Heart right ventricle (tissue), 16 donors: ENCODE results near the gene WDR55. TPM values are rescaled to one million over a fixed set of nuclear protein-coding genes. Genes with fewer than 3 reads are reported as not detected.
A peak's percentile ranks its signal among the peaks of the same experiment; 100 is the strongest.
"Not testable (repeated sequence)": the region's sequence is repeated elsewhere in the genome, so short reads cannot be mapped to it uniquely, and the experiment has no call there.

Experiments
- ATAC-seq, 8 donors: fragments of 200-7000 bp; cut with Tn5 transposase; one replicate each; pipeline ENCODE4 v1.9.1; 2020; ENCODE audit warnings: mild to moderate bottlenecking in 8 of 8, moderate library complexity in 8 of 8, moderate number of reproducible peaks in 1 of 8
- DNase-seq, 2 donors: peaks; one replicate each; pipeline ENCODE4 v3.0.0-alpha.2; 2020
- H3K27ac ChIP-seq, 10 donors: fragments of 200-600 bp; sonication (generic) in 2 of 10; one replicate each; pipeline versions ENCODE4 v1.5.0 to v1.8.0; 2020 to 2022; ENCODE audit warnings: mild to moderate bottlenecking in 3 of 10
- H3K27me3 ChIP-seq, 7 donors: fragments of 200-600 bp; one replicate each; pipeline ENCODE4 v1.8.0; 2021 to 2022; ENCODE audit warnings: mild to moderate bottlenecking in 2 of 7
- H3K36me3 ChIP-seq, 9 donors: fragments of 200-600 bp; sonication (generic) in 1 of 9; one replicate each; pipeline versions ENCODE4 v1.5.0 to v1.8.0; 2020 to 2022; ENCODE audit warnings: mild to moderate bottlenecking in 2 of 9
- H3K4me1 ChIP-seq, 9 donors: fragments of 200-600 bp; sonication (generic) in 1 of 9; one replicate each; pipeline versions ENCODE4 v1.5.0 to v1.8.0; 2020 to 2022; ENCODE audit warnings: mild to moderate bottlenecking in 4 of 9
- H3K4me3 ChIP-seq, 10 donors: fragments of 200-600 bp; sonication (generic) in 2 of 10; one replicate each; pipeline versions ENCODE4 v1.5.0 to v1.8.0; 2020 to 2022; ENCODE audit warnings: mild to moderate bottlenecking in 7 of 10, moderate library complexity in 2 of 10
- H3K9me3 ChIP-seq, 11 donors: fragments of 200-600 bp in 10 of 11; sonication (generic) in 2 of 11; one replicate each; pipeline versions ENCODE4 v1.5.0 to v1.8.0; 2013 to 2022; ENCODE audit warnings: mild to moderate bottlenecking in 2 of 11, control low read depth in 1 of 11, moderate library complexity in 1 of 11
- WGBS, 2 donors: extraction: QIAGEN DNeasy Blood & Tissue Kit; methylation state at CpG; one replicate each; pipeline ENCODE4 v1.1.7; 2013; ENCODE audit warnings: inconsistent platforms in 1 of 2; 5-methylcytosine and 5-hydroxymethylcytosine counted together
- intact Hi-C, 10 donors: fragments of 100-400 bp; cut with DNase I; formaldehyde crosslinking; loops; one replicate each; pipeline versions ENCODE4 v1.11.1 to v1.14.2; 2022
- microRNA-seq, 2 donors: library from miRNA; unstranded; fragments of <30 nt; microRNA quantifications; one replicate each; pipeline ENCODE4 v1.2.0, GENCODE V29; 2021
- polyA plus RNA-seq, 2 donors: library from polyadenylated mRNA; stranded (reverse); fragments of 200-250 nt; gene quantifications; one replicate each; pipeline ENCODE4 v1.2.3, GENCODE V29; 2013
- total RNA-seq, 10 donors: library from RNA; stranded (reverse); fragmentation: NEBNext Ultra II Directional in 3 of 10; extraction: Animal tissue kit (Norgen Biotek cat#: 25700) in 3 of 10; gene quantifications; one replicate each; pipeline versions ENCODE4 v1.2.1 to v1.2.4, GENCODE V29; 2021 to 2023
- TF ChIP-seq, protein P1 (sequence below), 9 donors: fragments of 200-600 bp; sonication (generic) in 2 of 9; IDR thresholded peaks; one replicate each; pipeline versions ENCODE4 v1.5.0 to v1.8.0; 2021 to 2022; ENCODE audit warnings: antibody characterized with exemption in 9 of 9, mild to moderate bottlenecking in 5 of 9, moderate library complexity in 1 of 9
- donor health status: Arrhythmogenic right ventricular cardiomyopathy.
- donor health status: ischemic (EF 13 %, LVEDD 7.1; RV severe dilation, severe dysfunction).
- donor health status: healthy with polysubstance abuse.
- donor health status: DM: no; HTN: yes; CAD: no.
- donor health status: DM: no; HTN: no; CAD: no.
- donor health status: ischemic (EF 25% LVEDD 6.9; RV normal size, moderate dysfunction).
- donor health status: ischemic (EF 25% LVEDD 5.7; RV mildly dilated, moderate dysfunction).
- donor health status: healthy.
- donor health status: DM: yes; HTN: yes; CAD: no.
- donor health status: Ischemic cardiomyopathy.
- donor health status: ischemic (EF 35%, LVEDD 5.7; RV mildly dilated, moderate dysfunction).
- donor health status: nonischemic (EF 11% LVEDD 7.7; RV severe dilation, severe dysfunction).
- donor health status: DM: yes; HTN: yes; CAD: no.
- donor health status: PGD.
- donor health status: ischemic (EF 29% LVEDD 5.4; RV normal size, mild dysfunction).
- donor health status: nonischemic (EF 23%, LVEDD 6.1; RV moderate dilation, normal function).

The WDR55 gene
- total and polyA plus RNA-seq, 12 donors, result 10.5 to 15.7 (median 12.2) TPM

GRCh38 chr5:140713562-140714094 lies 48.9 kb downstream of the WDR55 start:
- Histone ChIP-seq H3K27me3 (no peaks in the 10 kb centered on the region), H3K4me3 (no peak overlapping the region), H3K4me1 (peaks cover 0 to 20% (median 4%) of the 10 kb centered on the region in 9 donors), H3K27ac (no peak overlapping the region), H3K9me3 (no peaks in the 10 kb centered on the region), H3K36me3 (no peaks in the 10 kb centered on the region)
- TF ChIP-seq, protein P1, sequence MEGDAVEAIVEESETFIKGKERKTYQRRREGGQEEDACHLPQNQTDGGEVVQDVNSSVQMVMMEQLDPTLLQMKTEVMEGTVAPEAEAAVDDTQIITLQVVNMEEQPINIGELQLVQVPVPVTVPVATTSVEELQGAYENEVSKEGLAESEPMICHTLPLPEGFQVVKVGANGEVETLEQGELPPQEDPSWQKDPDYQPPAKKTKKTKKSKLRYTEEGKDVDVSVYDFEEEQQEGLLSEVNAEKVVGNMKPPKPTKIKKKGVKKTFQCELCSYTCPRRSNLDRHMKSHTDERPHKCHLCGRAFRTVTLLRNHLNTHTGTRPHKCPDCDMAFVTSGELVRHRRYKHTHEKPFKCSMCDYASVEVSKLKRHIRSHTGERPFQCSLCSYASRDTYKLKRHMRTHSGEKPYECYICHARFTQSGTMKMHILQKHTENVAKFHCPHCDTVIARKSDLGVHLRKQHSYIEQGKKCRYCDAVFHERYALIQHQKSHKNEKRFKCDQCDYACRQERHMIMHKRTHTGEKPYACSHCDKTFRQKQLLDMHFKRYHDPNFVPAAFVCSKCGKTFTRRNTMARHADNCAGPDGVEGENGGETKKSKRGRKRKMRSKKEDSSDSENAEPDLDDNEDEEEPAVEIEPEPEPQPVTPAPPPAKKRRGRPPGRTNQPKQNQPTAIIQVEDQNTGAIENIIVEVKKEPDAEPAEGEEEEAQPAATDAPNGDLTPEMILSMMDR (IDR thresholded peaks at IDR 0.05), result no peak
- intact Hi-C loops, result loop anchor here in 3 of 10 donors (5.0 to 10.0 kb wide), 2 partner anchors 341 to 349 kb away; partner anchors contain the start of gene SLC4A9 (in 2 of the 3)
- no peak for DNase-seq
- no peak for ATAC-seq
- 71 to 86% methylated on average over 1 of the region's 1 CpG for WGBS, 2 donors

GRCh38 chr5:140716238-140716637 lies 51.5 kb downstream of the WDR55 start:
- not testable (repeated sequence) for DNase-seq, H3K36me3 ChIP-seq, H3K4me3 ChIP-seq, H3K9me3 ChIP-seq, H3K27ac ChIP-seq, H3K27me3 ChIP-seq, ATAC-seq
- peaks cover 0 to 16% (median 3%) of the 10 kb centered on the region in 9 donors for H3K4me1 ChIP-seq
- 89 to 94% methylated on average over 2 of the region's 2 CpGs for WGBS, 2 donors
- intact Hi-C loops, result loop anchor here in 3 of 10 donors (5.0 to 10.0 kb wide), 2 partner anchors 351 to 354 kb away; partner anchors contain the start of gene SLC4A9 (in 3 of the 3)

- TF ChIP-seq, protein P1 (IDR thresholded peaks at IDR 0.05), result no peak
- intact Hi-C loops, result loop anchor here in 3 of 10 donors (5.0 to 10.0 kb wide), 2 partner anchors 353 to 356 kb away; partner anchors contain the start of gene SLC4A9 (in 3 of the 3)
- H3K9me3 ChIP-seq, result no peaks in the 10 kb centered on the region
- ATAC-seq, result no peak
- H3K4me3 ChIP-seq, result peak overlapping the region in 3 of 10 donors; percentile 8 to 39 (median 12)
- 69 to 76% methylated on average over 7 of the region's 7 CpGs for WGBS, 2 donors
- peaks cover 0 to 7% (median 0%) of the 10 kb centered on the region in 9 donors for H3K4me1 ChIP-seq
- H3K27ac ChIP-seq, result peak overlapping the region in 1 of 10 donors; percentile 45
- no peaks in the 10 kb centered on the region for H3K36me3 ChIP-seq
- DNase-seq, result no peak
- H3K27me3 ChIP-seq, result peaks cover 0 to 16% (median 0%) of the 10 kb centered on the region in 7 donors
These were observed 53.5 kb downstream of the WDR55 start for GRCh38 chr5:140718266-140718592.

DNA sequence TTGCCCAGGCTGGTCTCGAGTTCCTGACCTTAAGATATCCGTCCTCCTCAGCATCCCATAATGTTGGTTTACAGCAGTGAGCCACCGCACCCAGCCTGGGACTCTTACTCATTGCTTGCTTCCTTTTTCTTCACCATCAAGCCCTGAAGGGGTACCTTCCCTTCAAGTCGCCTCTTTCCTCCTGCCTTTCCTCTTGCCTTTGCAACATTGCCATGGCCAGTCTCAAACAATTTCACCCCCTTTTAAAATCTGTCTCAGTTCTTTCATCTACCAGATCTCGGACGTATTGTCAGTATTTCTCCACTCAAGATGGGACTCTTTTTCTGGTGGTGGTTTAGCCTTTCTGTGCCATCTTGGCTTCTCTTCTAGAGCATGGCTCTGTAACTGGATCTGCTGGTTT lies 56.0 kb downstream of the WDR55 start:
- H3K4me3 ChIP-seq, ATAC-seq, H3K36me3 ChIP-seq, DNase-seq, H3K4me1 ChIP-seq, H3K27ac ChIP-seq, H3K9me3 ChIP-seq: not testable (repeated sequence)
- peaks cover 0 to 32% (median 0%) of the 10 kb centered on the region in 7 donors for H3K27me3 ChIP-seq
- intact Hi-C loops, result loop anchor here in 3 of 10 donors (2.0 to 10.0 kb wide), 3 partner anchors 346 to 348 kb away; no protein-coding TSS in a partner anchor
- 58 to 67% methylated on average over 6 of the region's 6 CpGs for whole genome bisulfite sequencing, 2 donors

DNA sequence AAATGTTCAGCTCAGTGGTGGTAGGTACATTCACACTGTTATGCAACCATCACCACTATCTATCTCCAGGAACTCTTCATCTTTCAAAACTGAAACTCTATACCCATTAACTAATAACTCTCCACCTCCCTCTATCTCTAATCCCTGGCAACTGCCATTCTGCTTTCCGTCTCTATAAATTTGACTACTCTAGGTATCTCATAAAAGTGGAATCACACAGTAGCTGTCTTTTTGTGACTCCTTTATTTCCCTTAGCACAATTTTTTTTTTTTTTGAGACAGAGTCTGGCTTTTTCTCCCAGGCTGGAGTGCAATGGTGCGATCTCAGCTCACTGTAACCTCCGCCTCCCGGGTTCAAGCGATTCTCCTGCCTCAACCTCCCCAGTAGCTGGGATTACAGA lies 56.7 kb downstream of the WDR55 start:
- not testable (repeated sequence) for ATAC-seq, H3K27ac ChIP-seq, H3K9me3 ChIP-seq, DNase-seq, H3K4me1 ChIP-seq, H3K4me3 ChIP-seq, H3K36me3 ChIP-seq
- 79 to 80% methylated on average over 5 of the region's 5 CpGs for WGBS, 2 donors
- peaks cover 0 to 34% (median 0%) of the 10 kb centered on the region in 7 donors for H3K27me3 ChIP-seq
- intact Hi-C loops, result loop anchor here in 3 of 10 donors (2.0 to 10.0 kb wide), 3 partner anchors 347 to 349 kb away; no protein-coding TSS in a partner anchor

Small RNAs within 50 kb of the gene (microRNA-seq; reads per million reads assigned to microRNA genes)
- 0.60 to 1.0 reads per million in 2 donors for gene MIR3655

Other genes starting within 250 kb of the WDR55 start
- gene EIF4EBP3, start 117.2 kb upstream of the WDR55 start, total RNA-seq, result 10 to 100 TPM in 9 of 10 donors, 1 to 10 TPM in 1; 9.2 to 36.5 (median 21.5) TPM
- gene EIF4EBP3, start 117.2 kb upstream of the WDR55 start, polyA plus RNA-seq, result 10 to 100 TPM; 14.3 to 46.1 TPM
- gene SRA1, start 107.4 kb upstream of the WDR55 start, total RNA-seq, result 10 to 100 TPM; 22.7 to 42.2 (median 32.5) TPM
- 10 to 100 TPM; 29.8 to 35.8 TPM for gene SRA1, start 107.4 kb upstream of the WDR55 start, polyA plus RNA-seq
- 10 to 100 TPM in 9 of 10 donors, 1 to 10 TPM in 1; 8.0 to 18.7 (median 13.3) TPM for gene APBB3, start 100.3 kb upstream of the WDR55 start, total RNA-seq
- 10 to 100 TPM in 1 of 2 donors, 1 to 10 TPM in 1; 6.9 to 31.3 TPM for gene APBB3, start 100.3 kb upstream of the WDR55 start, polyA plus RNA-seq
- 100 to 1,000 TPM in 1 of 10 donors, 10 to 100 TPM in 9; 69.7 to 105 (median 80.6) TPM for gene SLC35A4, start 100.1 kb upstream of the WDR55 start, total RNA-seq
- 10 to 100 TPM; 33.9 to 58.0 TPM for gene SLC35A4, start 100.1 kb upstream of the WDR55 start, polyA plus RNA-seq
- gene CD14, start 31.7 kb upstream of the WDR55 start, total RNA-seq, result 100 to 1,000 TPM in 1 of 10 donors, 10 to 100 TPM in 9; 10.8 to 137 (median 20.3) TPM
- 10 to 100 TPM; 14.0 to 30.1 TPM for gene CD14, start 31.7 kb upstream of the WDR55 start, polyA plus RNA-seq
- 1 to 10 TPM; 1.6 to 5.2 (median 3.2) TPM for gene TMCO6, start 25.5 kb upstream of the WDR55 start, total RNA-seq
- 1 to 10 TPM; 6.2 to 7.9 TPM for gene TMCO6, start 25.5 kb upstream of the WDR55 start, polyA plus RNA-seq
- 100 to 1,000 TPM in 9 of 10 donors, 10 to 100 TPM in 1; 96.8 to 150 (median 119) TPM for gene NDUFA2, start 17.3 kb upstream of the WDR55 start, total RNA-seq
- 100 to 1,000 TPM; 291 to 569 TPM for gene NDUFA2, start 17.3 kb upstream of the WDR55 start, polyA plus RNA-seq
- gene IK, start 17.1 kb upstream of the WDR55 start, total RNA-seq, result 10 to 100 TPM; 67.5 to 88.5 (median 74.3) TPM
- gene IK, start 17.1 kb upstream of the WDR55 start, polyA plus RNA-seq, result 10 to 100 TPM; 43.0 to 77.7 TPM
- under 1 TPM in 9 of 10 donors, not detected in 1; 0.17 to 0.60 (median 0.30) TPM for gene DND1, start 8.7 kb downstream of the WDR55 start, total RNA-seq
- 1 to 10 TPM in 1 of 2 donors, under 1 TPM in 1; 0.81 to 2.0 TPM for gene DND1, start 8.7 kb downstream of the WDR55 start, polyA plus RNA-seq
- 10 to 100 TPM; 30.3 to 41.8 (median 35.8) TPM for gene HARS1, start 26.5 kb downstream of the WDR55 start, total RNA-seq
- 10 to 100 TPM; 52.7 to 53.2 TPM for gene HARS1, start 26.5 kb downstream of the WDR55 start, polyA plus RNA-seq
- gene HARS2, start 26.6 kb downstream of the WDR55 start, total RNA-seq, result 10 to 100 TPM; 23.3 to 37.3 (median 30.0) TPM
- 10 to 100 TPM; 19.2 to 24.9 TPM for gene HARS2, start 26.6 kb downstream of the WDR55 start, polyA plus RNA-seq
- 10 to 100 TPM; 27.9 to 41.4 (median 33.6) TPM for gene ZMAT2, start 35.5 kb downstream of the WDR55 start, total RNA-seq
- gene ZMAT2, start 35.5 kb downstream of the WDR55 start, polyA plus RNA-seq, result 10 to 100 TPM; 48.7 to 73.4 TPM
- gene PCDHA1, start 121.2 kb downstream of the WDR55 start, total RNA-seq, result under 1 TPM in 1 of 10 donors, not detected in 9; 0.09 TPM
- gene PCDHA1, start 121.2 kb downstream of the WDR55 start, polyA plus RNA-seq, result under 1 TPM in 1 of 2 donors, not detected in 1; 0.07 TPM
- gene PCDHA2, start 129.9 kb downstream of the WDR55 start, total RNA-seq, result under 1 TPM in 2 of 10 donors, not detected in 8; 0.07 to 0.17 TPM
- gene PCDHA2, start 129.9 kb downstream of the WDR55 start, polyA plus RNA-seq, result not detected
- under 1 TPM in 6 of 10 donors, not detected in 4; 0.07 to 0.17 (median 0.11) TPM for gene PCDHA3, start 136.2 kb downstream of the WDR55 start, total RNA-seq
- under 1 TPM in 1 of 2 donors, not detected in 1; 0.03 TPM for gene PCDHA3, start 136.2 kb downstream of the WDR55 start, polyA plus RNA-seq
- gene PCDHA4, start 142.2 kb downstream of the WDR55 start, total RNA-seq, result under 1 TPM in 7 of 10 donors, not detected in 3; 0.07 to 0.21 (median 0.08) TPM
- gene PCDHA4, start 142.2 kb downstream of the WDR55 start, polyA plus RNA-seq, result under 1 TPM in 1 of 2 donors, not detected in 1; 0.01 TPM
- under 1 TPM in 4 of 10 donors, not detected in 6; 0.07 to 0.11 (median 0.08) TPM for gene PCDHA5, start 156.7 kb downstream of the WDR55 start, total RNA-seq
- gene PCDHA5, start 156.7 kb downstream of the WDR55 start, polyA plus RNA-seq, result not detected
- under 1 TPM in 3 of 10 donors, not detected in 7; 0.14 to 0.31 (median 0.18) TPM for gene PCDHA6, start 163.1 kb downstream of the WDR55 start, total RNA-seq
- gene PCDHA6, start 163.1 kb downstream of the WDR55 start, polyA plus RNA-seq, result not detected
- under 1 TPM in 3 of 10 donors, not detected in 7; 0.07 to 0.15 (median 0.11) TPM for gene PCDHA7, start 169.4 kb downstream of the WDR55 start, total RNA-seq
- under 1 TPM in 1 of 2 donors, not detected in 1; 0.01 TPM for gene PCDHA7, start 169.4 kb downstream of the WDR55 start, polyA plus RNA-seq
- gene PCDHA8, start 176.3 kb downstream of the WDR55 start, total RNA-seq, result under 1 TPM in 2 of 10 donors, not detected in 8; 0.04 to 0.13 TPM
- not detected for gene PCDHA8, start 176.3 kb downstream of the WDR55 start, polyA plus RNA-seq
- gene PCDHA9, start 183.5 kb downstream of the WDR55 start, total RNA-seq, result under 1 TPM in 4 of 10 donors, not detected in 6; 0.05 to 0.15 (median 0.07) TPM
- gene PCDHA9, start 183.5 kb downstream of the WDR55 start, polyA plus RNA-seq, result not detected
- under 1 TPM in 7 of 10 donors, not detected in 3; 0.02 to 0.37 (median 0.07) TPM for gene PCDHA10, start 191.0 kb downstream of the WDR55 start, total RNA-seq
- gene PCDHA10, start 191.0 kb downstream of the WDR55 start, polyA plus RNA-seq, result under 1 TPM in 1 of 2 donors, not detected in 1; under 0.01 TPM
- gene PCDHA11, start 204.1 kb downstream of the WDR55 start, total RNA-seq, result under 1 TPM in 1 of 10 donors, not detected in 9; 0.07 TPM
- not detected for gene PCDHA11, start 204.1 kb downstream of the WDR55 start, polyA plus RNA-seq
- under 1 TPM in 1 of 10 donors, not detected in 9; 0.11 TPM for gene PCDHA12, start 210.4 kb downstream of the WDR55 start, total RNA-seq
- gene PCDHA12, start 210.4 kb downstream of the WDR55 start, polyA plus RNA-seq, result under 1 TPM in 1 of 2 donors, not detected in 1; 0.01 TPM
- not detected for gene PCDHA13, start 217.2 kb downstream of the WDR55 start, total RNA-seq
- gene PCDHA13, start 217.2 kb downstream of the WDR55 start, polyA plus RNA-seq, result not detected